Vagina (tissue), 2 donors: Measurements from ENCODE around the gene MTNR1A.

ENCODE experiments used
- POLR2A ChIP-seq, 2 donors: fragments of 450-650 bp; IDR thresholded peaks; one replicate each; pipeline ENCODE4 v1.6.1; 2017; ENCODE audit warnings: antibody characterized with exemption in 2 of 2, mild to moderate bottlenecking in 2 of 2, moderate library complexity in 2 of 2
- POLR2AphosphoS5 ChIP-seq, 2 donors: sonication (generic); formaldehyde crosslinking; IDR thresholded peaks; one replicate each; pipeline ENCODE4 v1.9.0; 2017; ENCODE audit warnings: antibody characterized with exemption in 2 of 2, mild to moderate bottlenecking in 2 of 2, low read depth in 1 of 2; ENCODE audit not compliant: insufficient read depth in 1 of 2
- TF ChIP-seq, protein P1 (sequence below), 3 experiments: fragments of 450-650 bp in 2 of 3; fragments of 200-600 bp in 1 of 3; sonication (generic) in 1 of 3; IDR thresholded peaks; one replicate each; pipeline ENCODE4 v1.5.1; 2017 to 2019; ENCODE audit warnings: antibody characterized with exemption in 3 of 3, mild to moderate bottlenecking in 2 of 3, moderate library complexity in 2 of 3

DNA sequence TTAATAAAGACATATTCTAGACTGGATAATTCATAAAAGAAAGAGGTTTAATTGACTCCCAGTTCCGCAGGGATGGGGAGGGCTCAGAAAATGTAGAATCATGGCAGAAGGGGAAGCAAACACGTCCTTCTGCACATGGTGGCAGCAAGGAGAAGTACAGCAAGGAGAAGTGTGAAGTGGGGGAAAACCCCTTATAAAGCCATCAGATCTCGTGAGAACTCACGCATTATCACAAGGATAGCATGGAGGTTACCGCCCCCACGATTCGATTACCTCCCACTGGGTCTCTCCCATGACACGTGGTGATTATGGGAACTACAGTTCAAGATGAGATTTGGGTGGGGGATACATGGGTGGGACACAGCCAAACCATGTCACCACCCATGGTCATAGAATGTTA, 58.3 kb downstream of the MTNR1A start:
- TF ChIP-seq, protein P1, sequence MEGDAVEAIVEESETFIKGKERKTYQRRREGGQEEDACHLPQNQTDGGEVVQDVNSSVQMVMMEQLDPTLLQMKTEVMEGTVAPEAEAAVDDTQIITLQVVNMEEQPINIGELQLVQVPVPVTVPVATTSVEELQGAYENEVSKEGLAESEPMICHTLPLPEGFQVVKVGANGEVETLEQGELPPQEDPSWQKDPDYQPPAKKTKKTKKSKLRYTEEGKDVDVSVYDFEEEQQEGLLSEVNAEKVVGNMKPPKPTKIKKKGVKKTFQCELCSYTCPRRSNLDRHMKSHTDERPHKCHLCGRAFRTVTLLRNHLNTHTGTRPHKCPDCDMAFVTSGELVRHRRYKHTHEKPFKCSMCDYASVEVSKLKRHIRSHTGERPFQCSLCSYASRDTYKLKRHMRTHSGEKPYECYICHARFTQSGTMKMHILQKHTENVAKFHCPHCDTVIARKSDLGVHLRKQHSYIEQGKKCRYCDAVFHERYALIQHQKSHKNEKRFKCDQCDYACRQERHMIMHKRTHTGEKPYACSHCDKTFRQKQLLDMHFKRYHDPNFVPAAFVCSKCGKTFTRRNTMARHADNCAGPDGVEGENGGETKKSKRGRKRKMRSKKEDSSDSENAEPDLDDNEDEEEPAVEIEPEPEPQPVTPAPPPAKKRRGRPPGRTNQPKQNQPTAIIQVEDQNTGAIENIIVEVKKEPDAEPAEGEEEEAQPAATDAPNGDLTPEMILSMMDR (IDR thresholded peaks at IDR 0.05): no peak
- TF ChIP-seq POLR2A (IDR thresholded peaks at IDR 0.05) (no peak), POLR2AphosphoS5 (IDR thresholded peaks at IDR 0.05; ENCODE audit: insufficient read depth in 1 of 2, low read depth in 1 of 2) (no peak)
